HepG2 (cell line): Measurements from ENCODE around the gene THAP3.

Experiments
- MTF1 ChIP-seq: sonication (generic); formaldehyde crosslinking; IDR thresholded peaks from 2 replicates; pipeline ENCODE4 v1.5.0; 2020; ENCODE audit warnings: missing genetic modification reagents
- POLR2AphosphoS5 ChIP-seq: IDR thresholded peaks from 2 replicates; pipeline ENCODE4 v1.6.1; 2012; ENCODE audit warnings: low read depth, low read length
- REST ChIP-seq, 2 experiments: IDR thresholded peaks; 2 replicates each; pipeline ENCODE4 v1.6.1; 2011 to 2012; ENCODE audit warnings: low read length in 2 of 2, borderline replicate concordance in 1 of 2, low read depth in 1 of 2, mild to moderate bottlenecking in 1 of 2, moderate library complexity in 1 of 2
- STAG1 ChIP-seq: sonication (generic); formaldehyde crosslinking; IDR thresholded peaks from 2 replicates; pipeline ENCODE4 v1.4.0; 2020; ENCODE audit warnings: missing genetic modification reagents
- TBP ChIP-seq: sonication (generic); formaldehyde crosslinking; IDR thresholded peaks from 2 replicates; pipeline ENCODE4 v1.5.0; 2020; ENCODE audit warnings: missing genetic modification reagents
- TRAFD1 ChIP-seq: sonication (generic); formaldehyde crosslinking; IDR thresholded peaks from 2 replicates; pipeline ENCODE4 v1.5.1; 2020; ENCODE audit warnings: missing genetic modification reagents, mild to moderate bottlenecking, borderline replicate concordance
- USF2 ChIP-seq, 2 experiments: sonication (generic) in 1 of 2; formaldehyde crosslinking in 1 of 2; IDR thresholded peaks; 2 replicates each; pipeline versions ENCODE4 v1.5.1 to v1.6.1; 2011 to 2020; ENCODE audit warnings: borderline replicate concordance in 1 of 2, low read depth in 1 of 2, low read length in 1 of 2, mild to moderate bottlenecking in 1 of 2, missing genetic modification reagents in 1 of 2, moderate library complexity in 1 of 2
- ZNF547 ChIP-seq: sonication (generic); formaldehyde crosslinking; IDR thresholded peaks from 2 replicates; pipeline ENCODE4 v1.5.1; 2020; ENCODE audit warnings: mild to moderate bottlenecking, missing genetic modification reagents
- ZNF773 ChIP-seq: sonication (generic); formaldehyde crosslinking; IDR thresholded peaks from 2 replicates; pipeline ENCODE4 v1.4.0; 2020; ENCODE audit warnings: missing genetic modification reagents, borderline replicate concordance
- TF ChIP-seq, protein P1 (sequence below): sonication (generic); formaldehyde crosslinking; IDR thresholded peaks from 2 replicates; pipeline ENCODE4 v1.5.0; 2020; ENCODE audit warnings: mild to moderate bottlenecking, missing genetic modification reagents, moderate library complexity
- TF ChIP-seq, protein P2 (sequence below): sonication (generic); formaldehyde crosslinking; IDR thresholded peaks from 2 replicates; pipeline ENCODE4 v1.5.1; 2020; ENCODE audit warnings: mild to moderate bottlenecking, missing genetic modification reagents, borderline replicate concordance

- TF ChIP-seq USF2 (IDR thresholded peaks at IDR 0.05; ENCODE audit: low read depth, low read length) (no peak), USF2 (CRISPR knock-in tag; IDR thresholded peaks at IDR 0.05; ENCODE audit: borderline replicate concordance) (no peak), ZNF773 (no peak), REST (IDR thresholded peaks at IDR 0.05; ENCODE audit: borderline replicate concordance in 1 of 2, low read depth in 1 of 2, low read length in 2 of 2) (no peak), TBP (CRISPR knock-in tag) (no peak), STAG1 (no peak), MTF1 (no peak), ZNF547 (CRISPR knock-in tag) (no peak), POLR2AphosphoS5 (no peak), TRAFD1 (no peak)
- TF ChIP-seq, protein P1, sequence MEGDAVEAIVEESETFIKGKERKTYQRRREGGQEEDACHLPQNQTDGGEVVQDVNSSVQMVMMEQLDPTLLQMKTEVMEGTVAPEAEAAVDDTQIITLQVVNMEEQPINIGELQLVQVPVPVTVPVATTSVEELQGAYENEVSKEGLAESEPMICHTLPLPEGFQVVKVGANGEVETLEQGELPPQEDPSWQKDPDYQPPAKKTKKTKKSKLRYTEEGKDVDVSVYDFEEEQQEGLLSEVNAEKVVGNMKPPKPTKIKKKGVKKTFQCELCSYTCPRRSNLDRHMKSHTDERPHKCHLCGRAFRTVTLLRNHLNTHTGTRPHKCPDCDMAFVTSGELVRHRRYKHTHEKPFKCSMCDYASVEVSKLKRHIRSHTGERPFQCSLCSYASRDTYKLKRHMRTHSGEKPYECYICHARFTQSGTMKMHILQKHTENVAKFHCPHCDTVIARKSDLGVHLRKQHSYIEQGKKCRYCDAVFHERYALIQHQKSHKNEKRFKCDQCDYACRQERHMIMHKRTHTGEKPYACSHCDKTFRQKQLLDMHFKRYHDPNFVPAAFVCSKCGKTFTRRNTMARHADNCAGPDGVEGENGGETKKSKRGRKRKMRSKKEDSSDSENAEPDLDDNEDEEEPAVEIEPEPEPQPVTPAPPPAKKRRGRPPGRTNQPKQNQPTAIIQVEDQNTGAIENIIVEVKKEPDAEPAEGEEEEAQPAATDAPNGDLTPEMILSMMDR: no peak
- TF ChIP-seq, protein P2, sequence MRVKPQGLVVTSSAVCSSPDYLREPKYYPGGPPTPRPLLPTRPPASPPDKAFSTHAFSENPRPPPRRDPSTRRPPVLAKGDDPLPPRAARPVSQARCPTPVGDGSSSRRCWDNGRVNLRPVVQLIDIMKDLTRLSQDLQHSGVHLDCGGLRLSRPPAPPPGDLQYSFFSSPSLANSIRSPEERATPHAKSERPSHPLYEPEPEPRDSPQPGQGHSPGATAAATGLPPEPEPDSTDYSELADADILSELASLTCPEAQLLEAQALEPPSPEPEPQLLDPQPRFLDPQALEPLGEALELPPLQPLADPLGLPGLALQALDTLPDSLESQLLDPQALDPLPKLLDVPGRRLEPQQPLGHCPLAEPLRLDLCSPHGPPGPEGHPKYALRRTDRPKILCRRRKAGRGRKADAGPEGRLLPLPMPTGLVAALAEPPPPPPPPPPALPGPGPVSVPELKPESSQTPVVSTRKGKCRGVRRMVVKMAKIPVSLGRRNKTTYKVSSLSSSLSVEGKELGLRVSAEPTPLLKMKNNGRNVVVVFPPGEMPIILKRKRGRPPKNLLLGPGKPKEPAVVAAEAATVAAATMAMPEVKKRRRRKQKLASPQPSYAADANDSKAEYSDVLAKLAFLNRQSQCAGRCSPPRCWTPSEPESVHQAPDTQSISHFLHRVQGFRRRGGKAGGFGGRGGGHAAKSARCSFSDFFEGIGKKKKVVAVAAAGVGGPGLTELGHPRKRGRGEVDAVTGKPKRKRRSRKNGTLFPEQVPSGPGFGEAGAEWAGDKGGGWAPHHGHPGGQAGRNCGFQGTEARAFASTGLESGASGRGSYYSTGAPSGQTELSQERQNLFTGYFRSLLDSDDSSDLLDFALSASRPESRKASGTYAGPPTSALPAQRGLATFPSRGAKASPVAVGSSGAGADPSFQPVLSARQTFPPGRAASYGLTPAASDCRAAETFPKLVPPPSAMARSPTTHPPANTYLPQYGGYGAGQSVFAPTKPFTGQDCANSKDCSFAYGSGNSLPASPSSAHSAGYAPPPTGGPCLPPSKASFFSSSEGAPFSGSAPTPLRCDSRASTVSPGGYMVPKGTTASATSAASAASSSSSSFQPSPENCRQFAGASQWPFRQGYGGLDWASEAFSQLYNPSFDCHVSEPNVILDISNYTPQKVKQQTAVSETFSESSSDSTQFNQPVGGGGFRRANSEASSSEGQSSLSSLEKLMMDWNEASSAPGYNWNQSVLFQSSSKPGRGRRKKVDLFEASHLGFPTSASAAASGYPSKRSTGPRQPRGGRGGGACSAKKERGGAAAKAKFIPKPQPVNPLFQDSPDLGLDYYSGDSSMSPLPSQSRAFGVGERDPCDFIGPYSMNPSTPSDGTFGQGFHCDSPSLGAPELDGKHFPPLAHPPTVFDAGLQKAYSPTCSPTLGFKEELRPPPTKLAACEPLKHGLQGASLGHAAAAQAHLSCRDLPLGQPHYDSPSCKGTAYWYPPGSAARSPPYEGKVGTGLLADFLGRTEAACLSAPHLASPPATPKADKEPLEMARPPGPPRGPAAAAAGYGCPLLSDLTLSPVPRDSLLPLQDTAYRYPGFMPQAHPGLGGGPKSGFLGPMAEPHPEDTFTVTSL (CRISPR knock-in tag): no peak
These were observed 29.0 kb downstream of the THAP3 start for GRCh38 chr1:6653436-6654290.
